NB4 (cell line): ENCODE measurements around the gene DAG1.

ENCODE experiments used
- DNase-seq: peaks from one replicate; pipeline ENCODE4 v3.0.0; 2010; ENCODE audit warnings: low read depth
- H3K4me3 ChIP-seq: one replicate; pipeline ENCODE4 v1.5.1; 2011; ENCODE audit warnings: mild to moderate bottlenecking, low read depth, low read length, moderate library complexity
- CTCF ChIP-seq: IDR thresholded peaks from one replicate; pipeline ENCODE4 v1.5.1; 2012; ENCODE audit warnings: low read depth, low read length
- MAX ChIP-seq: IDR thresholded peaks from 2 replicates; pipeline ENCODE4 v1.6.1; 2011; ENCODE audit warnings: low read depth, low read length
- MYC ChIP-seq: IDR thresholded peaks from 2 replicates; pipeline ENCODE4 v1.6.1; 2011; ENCODE audit warnings: low read depth, low read length
- POLR2A ChIP-seq: IDR thresholded peaks from 2 replicates; pipeline ENCODE4 v1.6.1; 2011; ENCODE audit warnings: mild to moderate bottlenecking; ENCODE audit not compliant: insufficient read length; ENCODE audit errors: extremely low read depth

The DAG1 gene

GRCh38 chr3:49501842-49502241, 31.8 kb downstream of the DAG1 start:
- no peak for TF ChIP-seq POLR2A
- no peak for TF ChIP-seq CTCF
- TF ChIP-seq MYC, result no peak
- no peak for TF ChIP-seq MAX
- no peak for DNase-seq
- no peak overlapping the region for H3K4me3 ChIP-seq

GRCh38 chr3:49506906-49507305, 36.8 kb downstream of the DAG1 start:
- H3K4me3 ChIP-seq, result no peak overlapping the region
- DNase-seq, result no peak
- TF ChIP-seq MAX (no peak), MYC (no peak), POLR2A (no peak), CTCF (no peak)

GRCh38 chr3:49509028-49509561, 39.0 kb downstream of the DAG1 start:
- no peak overlapping the region for H3K4me3 ChIP-seq
- TF ChIP-seq MAX, result no peak
- TF ChIP-seq POLR2A, result no peak
- TF ChIP-seq CTCF, result no peak
- TF ChIP-seq MYC, result no peak
- DNase-seq, result no peak

GRCh38 chr3:49511639-49512038, 41.6 kb downstream of the DAG1 start:
- no peak for DNase-seq
- H3K4me3 ChIP-seq, result no peak overlapping the region
- TF ChIP-seq MYC (no peak), CTCF (no peak), MAX (no peak), POLR2A (no peak)

GRCh38 chr3:49512781-49513355, 42.8 kb downstream of the DAG1 start:
- H3K4me3 ChIP-seq, result no peak overlapping the region
- TF ChIP-seq MAX (no peak), MYC (no peak), CTCF (no peak), POLR2A (no peak)
- no peak for DNase-seq
